Activated CD4-positive, alpha-beta T cell treated with anti-CD3 and anti-CD28 coated beads, Interleukin-2, amount 50 U/mL, for 1 hour (primary cell): Measurements from ENCODE around the gene PRKD2.

Source experiments
- DNase-seq: peaks from one replicate; pipeline ENCODE4 v3.0.0-alpha.2; 2020

PRKD2 gene

GRCh38 chr19:46741447-46741846, 24.5 kb upstream of the PRKD2 start:
- no peak for DNase-seq

DNA sequence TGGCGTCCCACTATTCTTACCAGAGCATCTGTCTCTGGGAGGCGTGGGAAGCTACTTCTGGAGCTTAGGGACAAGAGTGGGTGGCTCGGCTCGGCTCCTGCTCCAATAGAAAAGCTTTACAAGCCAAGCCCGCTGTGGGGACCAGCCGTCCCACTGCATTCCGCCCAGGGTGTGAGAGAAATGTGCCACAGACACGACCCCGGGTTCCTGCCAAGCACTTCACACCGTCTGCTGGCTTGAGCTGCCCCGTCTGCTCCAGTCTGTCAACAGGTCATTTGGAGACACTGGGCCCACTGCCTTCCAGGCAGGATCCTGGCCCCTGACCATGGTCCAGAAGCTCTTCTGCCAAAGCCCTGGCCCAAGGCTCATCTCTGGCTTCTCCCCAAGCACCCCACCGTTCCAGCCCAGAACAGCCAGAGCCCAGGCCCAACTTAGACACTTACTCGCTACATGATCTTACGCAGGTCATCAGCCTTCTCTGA, 22.4 kb upstream of the PRKD2 start:
- DNase-seq: no peak

DNA sequence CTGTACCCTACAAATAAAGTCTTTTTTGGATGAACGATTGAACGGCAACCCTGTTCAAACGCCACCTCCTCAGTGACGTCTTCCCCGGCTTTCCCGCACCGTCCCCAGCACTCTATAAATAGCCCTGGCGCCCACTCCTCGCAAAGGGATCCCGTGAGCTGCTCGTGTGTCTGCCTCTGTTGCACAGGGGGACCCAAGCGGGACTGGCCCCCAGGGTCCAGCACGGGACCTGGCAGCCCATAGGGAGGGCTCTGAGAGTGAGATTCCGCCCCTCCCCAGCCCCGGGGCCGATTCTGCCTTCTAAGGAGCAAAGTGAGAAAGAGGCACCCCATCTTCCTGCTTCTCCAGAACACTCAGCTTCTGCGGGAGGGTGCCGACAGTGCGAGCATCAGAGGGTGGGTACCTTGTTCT, 20.9 kb upstream of the PRKD2 start:
- DNase-seq: no peak

DNA sequence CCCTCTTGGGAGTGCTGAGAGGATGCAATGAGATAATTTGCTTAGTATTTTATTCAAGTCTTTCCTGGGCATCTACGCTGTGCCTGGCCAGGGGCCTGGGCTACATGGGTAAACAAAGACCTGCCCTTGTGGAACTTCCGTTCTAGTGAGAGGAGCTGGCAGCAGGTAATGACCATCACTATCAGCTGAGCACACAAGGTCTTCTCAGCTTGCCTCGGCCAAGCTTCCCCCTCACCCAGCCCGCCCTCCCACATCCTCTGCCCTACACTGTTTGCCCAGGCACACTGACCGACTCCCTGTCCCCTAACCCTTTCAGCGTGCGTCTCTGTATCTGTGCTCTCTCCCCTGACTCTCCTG, 20.4 kb upstream of the PRKD2 start:
- DNase-seq: no peak

GRCh38 chr19:46736531-46737297, 19.8 kb upstream of the PRKD2 start:
- DNase-seq: no peak

DNA sequence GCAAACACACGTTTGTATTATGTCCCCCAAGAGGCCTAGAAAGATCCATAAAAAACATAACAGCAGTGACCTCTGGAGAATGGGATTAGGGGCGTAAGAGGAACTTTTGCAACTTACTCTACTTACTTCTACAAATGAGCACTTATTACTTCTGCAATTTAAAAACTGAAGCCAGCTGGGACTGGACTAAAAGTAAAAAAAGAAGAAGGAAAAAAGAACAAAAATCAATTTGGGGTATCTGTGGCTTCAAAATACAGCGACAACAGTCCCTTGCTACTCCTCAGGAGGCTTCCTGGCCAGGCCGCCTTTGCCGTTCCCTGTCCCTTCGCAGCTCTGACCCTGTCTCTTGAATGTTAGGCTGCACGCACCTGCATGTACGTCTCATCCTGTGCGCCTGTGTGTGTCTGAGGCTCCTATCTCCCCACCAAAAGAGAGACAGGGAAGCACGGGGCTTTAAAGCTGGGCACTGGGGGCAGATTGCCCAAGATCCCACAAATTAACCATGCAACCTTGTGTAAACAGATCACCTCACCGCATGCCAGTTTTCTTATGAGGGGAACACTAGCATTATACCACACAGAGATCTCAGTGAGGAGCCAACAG, 16.9 kb upstream of the PRKD2 start:
- no peak for DNase-seq

GRCh38 chr19:46732966-46733689, 16.2 kb upstream of the PRKD2 start:
- DNase-seq: no peak

GRCh38 chr19:46732172-46732938, 15.4 kb upstream of the PRKD2 start:
- no peak for DNase-seq

DNA sequence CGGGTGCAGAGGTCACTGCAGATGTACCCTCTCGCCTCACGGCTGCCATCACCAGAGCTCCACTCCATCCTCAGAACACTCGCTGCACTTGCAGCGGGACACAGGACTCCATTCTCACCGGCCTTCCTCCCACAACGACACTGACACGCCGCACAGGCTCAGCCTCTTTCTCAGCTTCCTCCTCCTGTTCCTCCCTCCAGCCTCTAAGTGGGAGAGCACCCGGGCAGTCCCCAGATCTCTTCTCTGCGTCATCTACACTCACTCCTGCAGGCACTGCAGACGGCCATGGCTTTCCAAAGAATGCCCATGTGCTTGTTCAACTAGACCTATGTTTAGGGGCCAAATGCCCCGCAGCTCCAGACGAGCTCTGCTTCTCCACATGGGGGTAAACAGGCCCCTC, 14.7 kb upstream of the PRKD2 start:
- no peak for DNase-seq

DNA sequence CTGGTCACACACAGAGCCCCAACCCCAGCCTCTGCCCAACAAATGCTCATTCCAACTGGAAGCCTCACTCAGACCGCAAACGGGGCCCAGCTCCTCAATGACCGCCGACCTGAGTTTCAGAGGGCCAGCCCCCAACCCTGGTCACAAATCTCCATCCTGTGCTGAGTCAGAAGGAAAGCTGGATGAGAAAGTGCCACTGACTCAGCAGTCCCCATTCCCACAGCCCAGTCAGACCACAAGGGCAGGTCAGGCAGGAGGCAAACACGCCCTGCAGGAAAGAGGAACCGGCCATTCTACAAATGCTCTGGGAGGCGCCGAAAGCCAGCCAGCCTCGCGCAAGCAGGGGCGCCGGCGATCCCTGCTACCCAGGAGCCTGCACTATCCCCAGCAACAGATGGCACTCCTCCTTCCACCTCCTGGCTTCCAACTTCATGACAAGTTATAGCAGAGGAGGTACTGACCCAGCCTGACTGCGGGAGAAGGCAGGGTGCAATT, 14.1 kb upstream of the PRKD2 start:
- no peak for DNase-seq

- DNase-seq: no peak
Measured at GRCh38 chr19:46730595-46730994, 13.7 kb upstream of the PRKD2 start.

GRCh38 chr19:46730187-46730586, 13.3 kb upstream of the PRKD2 start:
- no peak for DNase-seq

DNA sequence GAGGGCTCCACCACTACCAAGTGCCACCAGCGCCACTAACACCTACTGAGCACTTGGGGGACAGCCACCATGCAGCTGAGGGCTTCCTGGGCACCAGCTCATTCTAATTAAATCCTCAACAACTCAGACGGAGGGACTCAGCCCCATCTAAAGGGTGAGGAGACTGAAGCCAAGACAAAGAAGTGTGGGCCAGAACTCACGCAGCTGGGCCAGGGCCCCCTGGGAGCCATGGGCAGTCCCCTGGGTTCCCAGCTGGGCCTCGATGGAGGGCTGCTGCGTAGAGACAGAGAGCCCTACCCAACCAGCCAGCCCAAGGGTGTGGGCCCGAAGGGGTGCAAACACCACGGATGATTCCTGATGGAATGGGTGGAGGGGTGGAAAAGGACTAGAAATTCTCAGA, 12.8 kb upstream of the PRKD2 start:
- DNase-seq: no peak

- peak; percentile 84 for DNase-seq
Measured at GRCh38 chr19:46728693-46729339, 11.9 kb upstream of the PRKD2 start.

- DNase-seq: no peak
Measured at GRCh38 chr19:46728208-46728607, 11.3 kb upstream of the PRKD2 start.

DNA sequence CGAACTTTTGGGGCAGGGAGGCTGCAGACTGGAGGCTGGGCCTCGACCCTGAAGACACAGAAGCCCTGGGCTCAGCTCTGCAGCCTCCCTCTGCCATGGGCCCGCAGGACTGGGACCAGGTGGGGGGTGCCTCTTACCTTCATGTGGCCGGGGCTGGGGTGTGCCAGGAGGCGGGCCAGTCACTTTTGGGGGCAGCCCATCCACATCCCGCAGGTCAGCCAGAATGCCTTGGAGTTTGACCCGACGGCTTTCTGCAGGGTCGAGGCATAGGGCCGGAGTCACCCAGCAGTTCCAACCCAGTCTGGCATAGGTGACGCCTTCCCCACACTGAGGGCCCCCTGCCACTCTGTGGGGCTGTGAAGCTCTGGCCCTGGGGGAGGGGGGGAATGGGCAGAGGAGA, 10.8 kb upstream of the PRKD2 start:
- DNase-seq: no peak

DNA sequence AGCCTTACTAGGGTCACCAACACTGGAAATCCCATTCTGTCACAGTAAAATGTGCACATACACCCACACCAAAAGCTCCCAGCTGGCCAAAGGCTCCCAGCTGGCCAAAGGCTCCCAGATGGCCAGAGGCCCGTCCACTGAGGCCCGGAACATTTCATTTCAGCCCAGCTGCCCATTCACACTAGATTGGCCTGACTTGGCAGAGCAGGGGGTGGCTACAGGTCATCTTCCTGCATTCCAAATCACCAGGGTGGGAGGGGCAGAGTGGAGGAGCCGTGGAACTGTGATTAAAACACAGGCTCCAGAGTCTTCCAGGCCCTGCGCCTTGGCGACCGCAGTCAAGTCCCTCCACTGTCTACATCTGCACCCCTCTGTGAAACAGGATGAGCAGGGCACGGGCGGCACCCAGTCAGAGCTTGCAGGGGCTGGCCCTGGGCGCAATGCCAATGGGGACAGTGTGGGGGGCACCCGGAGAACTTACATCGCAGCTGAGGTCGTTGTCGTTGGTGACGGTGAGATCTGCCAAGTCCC, 10.1 kb upstream of the PRKD2 start:
- DNase-seq: no peak

DNA sequence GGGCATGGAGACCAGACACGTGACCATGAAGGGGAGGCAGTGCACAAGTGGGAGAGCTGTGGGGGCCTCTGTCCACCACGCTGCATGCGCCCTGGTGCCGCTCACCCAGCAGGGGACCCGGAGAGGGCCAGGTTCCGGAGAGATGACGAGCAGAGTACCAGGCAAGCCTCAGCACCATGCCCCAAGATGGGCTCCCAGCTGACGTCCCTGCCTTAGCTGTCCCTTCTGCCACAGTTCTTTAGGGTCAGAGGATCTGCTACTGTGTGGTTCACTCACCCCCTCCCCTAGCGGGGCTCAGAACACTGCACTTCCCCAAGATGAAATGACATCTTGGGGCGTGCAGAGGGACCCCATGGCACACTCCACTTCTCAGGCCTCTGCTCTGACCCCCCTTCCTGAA, 9.6 kb upstream of the PRKD2 start:
- no peak for DNase-seq

DNA sequence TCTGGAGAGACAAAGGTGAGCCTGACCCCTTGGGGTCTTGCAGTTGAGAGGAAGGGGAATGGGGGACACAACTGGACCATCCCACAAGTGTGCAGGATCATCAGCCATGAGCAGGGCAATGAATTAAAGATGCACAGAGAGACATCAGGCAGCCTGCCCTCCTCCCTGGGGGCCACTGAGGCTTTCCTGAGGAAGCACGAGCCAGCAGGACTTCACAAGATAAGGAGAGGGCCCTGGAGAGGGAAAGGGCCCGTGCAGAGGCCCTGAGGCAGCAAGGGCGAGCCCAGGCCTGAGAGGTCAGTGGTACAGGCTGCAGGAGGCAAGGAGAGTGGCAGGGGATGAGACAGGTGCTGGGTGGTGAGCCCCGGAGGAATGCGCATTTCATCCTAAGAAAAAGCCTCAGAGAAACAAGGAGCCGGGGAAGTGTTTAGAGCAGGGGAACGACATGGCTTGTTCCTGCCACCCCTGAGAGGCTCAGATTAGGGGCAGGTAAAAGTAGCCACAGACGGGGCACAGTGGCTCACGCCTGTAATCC, 9.0 kb upstream of the PRKD2 start:
- no peak for DNase-seq

- no peak for DNase-seq
Measured at GRCh38 chr19:46725036-46725820, 8.3 kb upstream of the PRKD2 start.

DNA sequence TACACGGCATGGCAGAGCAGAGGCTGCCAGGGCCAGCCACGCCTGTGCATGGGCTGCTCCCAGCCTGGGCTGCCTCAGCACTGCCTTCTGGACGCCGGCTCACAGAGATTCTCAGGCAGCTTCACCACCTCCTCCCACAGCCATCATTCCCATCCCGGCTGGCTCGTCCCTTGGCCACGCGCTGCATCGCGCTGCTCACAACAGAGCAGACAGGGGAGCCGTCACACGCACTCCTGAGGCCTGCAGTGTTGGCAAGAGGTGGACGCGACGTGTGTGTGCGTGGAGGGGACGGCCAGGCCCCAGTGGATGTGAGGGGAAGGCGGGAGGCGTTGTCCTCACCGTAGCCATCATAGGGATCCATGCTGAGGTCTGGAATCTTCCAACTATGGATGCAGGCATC, 7.6 kb upstream of the PRKD2 start:
- DNase-seq: no peak
